GM21367 (cell line): ENCODE data around the gene SIRT3.
A peak's percentile ranks its signal among the peaks of the same experiment; 100 is the strongest.

Experiments used
- ATAC-seq: cut with Tn5 transposase; IDR thresholded peaks from one replicate; pipeline ENCODE4 v1.9.1; 2021; ENCODE audit not compliant: unreplicated experiment

Gene SIRT3

GRCh38 chr11:235997-236773, at the start of gene SIRT3:
SIRT3 (minus strand) TSS chr11:236342; CDS start chr11:236328, 14 bp downstream.
- peak; percentile 56 for ATAC-seq

GRCh38 chr11:285894-286220, 49.7 kb upstream of the SIRT3 start:
- ATAC-seq, result no peak

GRCh38 chr11:285021-285893, 49.1 kb upstream of the SIRT3 start:
- no peak for ATAC-seq

DNA sequence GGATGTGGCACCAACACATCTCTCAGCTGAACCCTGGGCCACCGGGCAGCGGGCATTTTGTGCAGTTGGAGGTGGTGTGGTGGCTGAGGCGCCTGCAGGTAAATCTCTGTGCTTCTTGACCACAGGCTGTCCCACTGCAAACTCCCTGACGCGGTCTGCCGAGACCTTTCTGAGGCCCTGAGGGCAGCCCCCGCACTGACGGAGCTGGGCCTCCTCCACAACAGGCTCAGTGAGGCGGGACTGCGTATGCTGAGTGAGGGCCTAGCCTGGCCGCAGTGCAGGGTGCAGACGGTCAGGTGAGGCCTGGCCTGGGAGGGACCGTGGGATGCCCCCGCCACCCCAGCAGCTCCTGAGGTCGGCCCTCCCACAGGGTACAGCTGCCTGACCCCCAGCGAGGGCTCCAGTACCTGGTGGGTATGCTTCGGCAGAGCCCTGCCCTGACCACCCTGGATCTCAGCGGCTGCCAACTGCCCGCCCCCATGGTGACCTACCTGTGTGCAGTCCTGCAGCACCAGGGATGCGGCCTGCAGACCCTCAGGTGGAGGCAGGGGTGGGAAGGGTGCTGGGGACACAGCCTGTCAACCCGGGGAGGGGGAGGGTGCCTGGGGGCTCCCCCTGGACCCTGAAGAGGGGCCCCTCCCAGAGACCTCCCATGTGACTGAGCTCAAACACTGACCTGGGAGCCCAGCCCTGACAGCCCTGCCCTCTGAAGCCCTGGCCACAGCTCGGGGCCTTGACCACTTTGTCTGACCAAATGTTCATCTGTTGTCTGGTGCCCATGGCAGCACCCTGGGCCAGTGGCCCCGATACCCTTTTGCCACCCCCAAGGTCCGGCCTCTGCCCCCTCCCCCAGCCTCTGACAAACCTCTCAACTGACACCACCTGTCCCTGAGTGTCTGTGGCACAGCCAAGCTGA, 48.2 kb upstream of the SIRT3 start:
- ATAC-seq, result no peak

DNA sequence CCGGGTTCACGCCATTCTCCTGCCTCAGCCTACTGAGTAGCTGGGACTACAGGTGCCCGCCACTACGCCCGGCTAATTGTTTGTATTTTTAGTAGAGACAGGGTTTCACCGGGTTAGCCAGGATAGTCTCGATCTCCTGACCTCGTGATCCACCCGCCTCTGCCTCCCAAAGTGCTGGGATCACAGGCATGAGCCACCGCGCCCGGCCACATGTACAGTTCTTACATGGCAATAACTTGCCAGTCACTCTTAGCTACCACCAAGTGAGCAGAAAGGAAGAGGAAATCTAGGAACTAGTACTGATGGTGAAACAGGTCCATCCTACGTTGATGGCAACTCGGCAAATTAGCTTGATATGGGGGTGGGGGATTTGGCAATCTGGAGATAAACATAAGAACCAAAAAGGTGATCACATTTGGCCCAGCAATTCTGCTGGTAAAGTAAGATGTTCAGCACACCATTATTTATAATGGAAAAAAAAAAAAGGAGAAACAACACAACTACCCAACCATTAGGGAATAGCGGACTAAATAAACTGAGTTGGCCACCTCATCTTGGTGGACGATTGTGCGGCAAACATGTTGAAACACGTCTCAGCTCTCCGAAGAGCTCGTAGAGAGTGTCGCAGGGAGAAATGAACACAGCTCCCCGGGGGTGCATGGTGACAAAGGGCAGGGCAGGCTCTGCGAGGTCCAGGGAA, 47.4 kb upstream of the SIRT3 start:
- no peak for ATAC-seq

DNA sequence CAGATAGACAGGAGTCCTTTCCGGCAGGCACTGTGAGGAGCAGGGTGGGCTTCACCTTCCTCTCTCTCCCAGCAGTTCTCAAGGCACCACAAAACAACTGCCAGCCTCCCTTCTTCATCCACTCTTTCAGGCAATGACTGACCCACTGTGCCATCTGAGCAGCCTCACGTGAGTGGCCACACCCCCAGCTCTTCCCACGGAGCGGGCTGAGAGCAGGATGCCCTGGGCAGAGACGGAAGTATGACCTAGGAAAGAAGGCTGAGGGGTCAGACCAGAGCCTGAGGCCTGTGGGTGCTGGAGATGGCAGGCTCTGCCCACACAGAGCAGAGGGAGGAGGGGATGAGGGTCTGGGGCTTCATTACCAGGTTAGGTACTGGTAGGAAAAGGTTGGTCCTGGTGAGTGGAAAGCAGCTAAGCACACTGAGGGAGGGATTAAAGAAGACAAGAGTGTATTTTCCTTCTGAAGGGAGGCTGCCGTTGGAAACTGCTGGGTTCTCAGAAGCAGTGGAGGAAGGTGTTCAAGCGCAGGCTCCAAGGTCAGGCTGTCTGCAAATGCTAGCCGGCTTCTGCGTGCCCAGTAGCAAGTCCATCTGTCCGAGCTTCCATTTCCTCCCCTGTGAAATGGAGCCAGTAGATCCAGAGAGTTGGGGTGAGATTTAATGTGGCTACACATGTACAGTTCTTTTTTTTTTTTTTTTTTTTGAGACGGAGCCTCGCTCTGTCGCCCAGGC, 46.7 kb upstream of the SIRT3 start:
- ATAC-seq, result no peak

GRCh38 chr11:282171-282570, 46.0 kb upstream of the SIRT3 start:
- ATAC-seq, result no peak

DNA sequence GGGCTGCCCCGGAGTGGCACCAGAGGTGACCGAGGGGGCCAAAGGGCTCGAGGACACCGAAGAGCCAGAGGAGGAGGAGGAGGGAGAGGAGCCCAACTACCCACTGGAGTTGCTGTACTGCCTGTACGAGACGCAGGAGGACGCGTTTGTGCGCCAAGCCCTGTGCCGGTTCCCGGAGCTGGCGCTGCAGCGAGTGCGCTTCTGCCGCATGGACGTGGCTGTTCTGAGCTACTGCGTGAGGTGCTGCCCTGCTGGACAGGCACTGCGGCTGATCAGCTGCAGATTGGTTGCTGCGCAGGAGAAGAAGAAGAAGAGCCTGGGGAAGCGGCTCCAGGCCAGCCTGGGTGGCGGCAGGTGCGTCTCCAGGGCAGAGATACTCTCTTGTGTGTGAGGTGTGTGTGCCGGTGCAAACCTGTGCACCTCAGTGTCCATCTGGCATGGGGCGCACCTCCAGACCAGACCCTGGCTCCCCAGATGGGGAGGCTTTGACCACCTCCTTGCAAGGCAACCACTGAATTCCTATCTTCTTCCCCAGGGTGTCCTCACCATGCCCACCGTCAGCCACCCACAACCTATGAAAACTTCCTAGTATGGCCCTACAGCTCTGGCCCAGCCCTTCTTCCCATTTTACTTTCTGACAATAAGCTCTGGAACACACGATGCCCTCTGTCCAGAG, 45.5 kb upstream of the SIRT3 start:
- no peak for ATAC-seq

DNA sequence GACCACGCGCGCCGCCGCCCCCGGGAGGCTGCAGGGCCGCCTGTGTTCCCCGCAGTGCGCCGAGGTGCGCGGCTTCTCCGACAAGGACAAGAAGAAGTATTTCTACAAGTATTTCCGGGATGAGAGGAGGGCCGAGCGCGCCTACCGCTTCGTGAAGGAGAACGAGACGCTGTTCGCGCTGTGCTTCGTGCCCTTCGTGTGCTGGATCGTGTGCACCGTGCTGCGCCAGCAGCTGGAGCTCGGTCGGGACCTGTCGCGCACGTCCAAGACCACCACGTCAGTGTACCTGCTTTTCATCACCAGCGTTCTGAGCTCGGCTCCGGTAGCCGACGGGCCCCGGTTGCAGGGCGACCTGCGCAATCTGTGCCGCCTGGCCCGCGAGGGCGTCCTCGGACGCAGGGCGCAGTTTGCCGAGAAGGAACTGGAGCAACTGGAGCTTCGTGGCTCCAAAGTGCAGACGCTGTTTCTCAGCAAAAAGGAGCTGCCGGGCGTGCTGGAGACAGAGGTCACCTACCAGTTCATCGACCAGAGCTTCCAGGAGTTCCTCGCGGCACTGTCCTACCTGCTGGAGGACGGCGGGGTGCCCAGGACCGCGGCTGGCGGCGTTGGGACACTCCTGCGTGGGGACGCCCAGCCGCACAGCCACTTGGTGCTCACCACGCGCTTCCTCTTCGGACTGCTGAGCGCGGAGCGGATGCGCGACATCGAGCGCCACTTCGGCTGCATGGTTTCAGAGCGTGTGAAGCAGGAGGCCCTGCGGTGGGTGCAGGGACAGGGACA, 44.8 kb upstream of the SIRT3 start:
- no peak for ATAC-seq

- no peak for ATAC-seq
These were observed 44.0 kb upstream of the SIRT3 start for GRCh38 chr11:279966-280705.

DNA sequence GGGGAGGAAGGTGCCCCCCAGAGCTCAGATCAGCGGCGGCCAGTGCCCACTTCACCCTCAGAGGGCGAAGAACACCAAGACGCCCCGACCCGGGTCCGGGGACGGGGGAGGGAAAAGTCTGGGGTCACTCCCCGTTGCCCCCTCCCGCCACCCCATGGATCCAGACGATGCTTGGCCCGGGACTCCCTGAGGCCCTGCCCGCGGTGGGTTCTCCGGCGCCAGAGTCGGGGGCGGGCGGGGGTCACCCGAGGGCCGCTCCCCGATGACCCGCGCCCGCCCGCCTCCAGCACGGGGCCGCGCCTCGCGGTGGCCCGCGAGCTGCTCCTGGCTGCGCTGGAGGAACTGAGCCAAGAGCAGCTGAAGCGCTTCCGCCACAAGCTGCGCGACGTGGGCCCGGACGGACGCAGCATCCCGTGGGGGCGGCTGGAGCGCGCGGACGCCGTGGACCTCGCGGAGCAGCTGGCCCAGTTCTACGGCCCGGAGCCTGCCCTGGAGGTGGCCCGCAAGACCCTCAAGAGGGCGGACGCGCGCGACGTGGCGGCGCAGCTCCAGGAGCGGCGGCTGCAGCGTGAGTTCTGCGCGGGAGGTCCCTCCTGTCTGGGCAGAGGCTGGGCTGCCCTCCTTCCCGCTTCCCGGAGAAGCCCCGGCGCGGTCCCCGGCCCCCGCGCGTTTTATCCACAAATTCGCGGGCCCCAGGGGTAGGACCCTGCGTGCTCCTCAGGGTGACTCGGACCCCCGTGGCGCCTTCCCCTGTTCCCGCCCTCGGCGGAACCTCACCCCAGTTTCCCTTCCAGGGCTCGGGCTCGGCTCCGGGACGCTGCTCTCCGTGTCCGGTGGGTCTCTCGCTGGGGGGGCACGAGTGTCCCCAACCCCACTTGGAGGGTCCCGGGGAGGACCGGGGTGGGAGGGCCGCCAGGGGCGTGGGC, 43.2 kb upstream of the SIRT3 start:
- no peak for ATAC-seq

- ATAC-seq, result no peak
These were observed 42.1 kb upstream of the SIRT3 start, which contains the start of gene NLRP6 for GRCh38 chr11:278001-278951. NLRP6 (plus strand) TSS chr11:278407; CDS start chr11:278570, 163 bp downstream.

GRCh38 chr11:276219-276618, 40.1 kb upstream of the SIRT3 start:
- ATAC-seq, result no peak

DNA sequence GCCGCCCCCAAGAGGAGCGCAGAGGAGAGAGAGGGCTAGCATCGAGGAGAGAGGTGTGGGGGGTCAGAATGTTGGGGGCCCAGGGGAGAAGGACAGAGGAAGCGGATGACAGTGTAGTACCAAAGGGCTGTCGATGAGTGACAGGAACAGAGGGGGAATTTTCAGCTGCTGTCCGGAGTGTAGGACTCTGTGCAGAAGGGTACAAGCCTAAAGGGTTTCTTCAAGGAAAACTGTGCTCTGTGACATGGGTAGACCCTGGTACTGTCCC, 36.7 kb upstream of the SIRT3 start:
- ATAC-seq, result no peak

GRCh38 chr11:272195-272930, 36.2 kb upstream of the SIRT3 start:
- ATAC-seq, result no peak
